Endothelial cell (in vitro differentiated cells): ENCODE data around the gene TEX9. TPM values are rescaled to one million over a fixed set of nuclear protein-coding genes. Genes with fewer than 3 reads are reported as not detected.

Source experiments
- DNase-seq: peaks from one replicate; pipeline ENCODE4 v3.0.0; 2021; ENCODE audit warnings: low spot score
- H3K27ac Mint-ChIP-seq: one replicate; pipeline ENCODE4 v1.8.0; 2021; ENCODE audit warnings: mixed read lengths, inconsistent platforms; ENCODE audit not compliant: unreplicated experiment
- H3K27me3 Mint-ChIP-seq: one replicate; pipeline ENCODE4 v1.8.0; 2021; ENCODE audit warnings: mild to moderate bottlenecking, moderate library complexity, mixed read lengths, inconsistent platforms; ENCODE audit not compliant: unreplicated experiment
- H3K36me3 Mint-ChIP-seq: one replicate; pipeline ENCODE4 v1.8.0; 2021; ENCODE audit warnings: mild to moderate bottlenecking, low read depth, mixed read lengths, inconsistent platforms; ENCODE audit not compliant: unreplicated experiment
- H3K4me1 Mint-ChIP-seq: one replicate; pipeline ENCODE4 v1.8.0; 2021; ENCODE audit warnings: mild to moderate bottlenecking, mixed read lengths, inconsistent platforms; ENCODE audit not compliant: unreplicated experiment
- H3K4me3 Mint-ChIP-seq: one replicate; pipeline ENCODE4 v1.8.0; 2021; ENCODE audit warnings: mild to moderate bottlenecking, mixed read lengths, inconsistent platforms; ENCODE audit not compliant: unreplicated experiment
- H3K9me3 Mint-ChIP-seq: one replicate; pipeline ENCODE4 v1.8.0; 2021; ENCODE audit warnings: mixed read lengths, inconsistent platforms; ENCODE audit not compliant: unreplicated experiment
- total RNA-seq: library from RNA; stranded (reverse); fragmentation: NEBNext Ultra II Directional; extraction: Animal tissue kit (Norgen Biotek cat#: 25700); gene quantifications from one replicate; pipeline ENCODE4 v1.2.1, GENCODE V29; 2021; ENCODE audit not compliant: unreplicated experiment
- TF ChIP-seq, protein P1 (sequence below): fragments of 200-600 bp; sonication (generic); IDR thresholded peaks from one replicate; pipeline ENCODE4 v1.5.0; 2021; ENCODE audit warnings: antibody characterized with exemption; ENCODE audit not compliant: unreplicated experiment

Gene TEX9
- total RNA-seq, 1 donor from 2014 or later: 12.8 TPM

- H3K9me3 Mint-ChIP-seq: no peaks in the 10 kb centered on the region
- H3K4me1 Mint-ChIP-seq: peaks cover 16% of the 10 kb centered on the region
- H3K4me3 Mint-ChIP-seq: no peak overlapping the region
- no peaks in the 10 kb centered on the region for H3K27me3 Mint-ChIP-seq
- DNase-seq: no peak
- TF ChIP-seq, protein P1, sequence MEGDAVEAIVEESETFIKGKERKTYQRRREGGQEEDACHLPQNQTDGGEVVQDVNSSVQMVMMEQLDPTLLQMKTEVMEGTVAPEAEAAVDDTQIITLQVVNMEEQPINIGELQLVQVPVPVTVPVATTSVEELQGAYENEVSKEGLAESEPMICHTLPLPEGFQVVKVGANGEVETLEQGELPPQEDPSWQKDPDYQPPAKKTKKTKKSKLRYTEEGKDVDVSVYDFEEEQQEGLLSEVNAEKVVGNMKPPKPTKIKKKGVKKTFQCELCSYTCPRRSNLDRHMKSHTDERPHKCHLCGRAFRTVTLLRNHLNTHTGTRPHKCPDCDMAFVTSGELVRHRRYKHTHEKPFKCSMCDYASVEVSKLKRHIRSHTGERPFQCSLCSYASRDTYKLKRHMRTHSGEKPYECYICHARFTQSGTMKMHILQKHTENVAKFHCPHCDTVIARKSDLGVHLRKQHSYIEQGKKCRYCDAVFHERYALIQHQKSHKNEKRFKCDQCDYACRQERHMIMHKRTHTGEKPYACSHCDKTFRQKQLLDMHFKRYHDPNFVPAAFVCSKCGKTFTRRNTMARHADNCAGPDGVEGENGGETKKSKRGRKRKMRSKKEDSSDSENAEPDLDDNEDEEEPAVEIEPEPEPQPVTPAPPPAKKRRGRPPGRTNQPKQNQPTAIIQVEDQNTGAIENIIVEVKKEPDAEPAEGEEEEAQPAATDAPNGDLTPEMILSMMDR: no peak
- H3K27ac Mint-ChIP-seq: no peak overlapping the region
- no peaks in the 10 kb centered on the region for H3K36me3 Mint-ChIP-seq
Measured at GRCh38 chr15:56323435-56323834, 41.8 kb upstream of the TEX9 start.

GRCh38 chr15:56325186-56325585 lies 40.0 kb upstream of the TEX9 start:
- TF ChIP-seq, protein P1: no peak
- no peak overlapping the region for H3K27ac Mint-ChIP-seq
- DNase-seq: no peak
- no peaks in the 10 kb centered on the region for H3K9me3 Mint-ChIP-seq
- peaks cover 15% of the 10 kb centered on the region for H3K4me1 Mint-ChIP-seq
- no peaks in the 10 kb centered on the region for H3K27me3 Mint-ChIP-seq
- H3K4me3 Mint-ChIP-seq: no peak overlapping the region
- no peaks in the 10 kb centered on the region for H3K36me3 Mint-ChIP-seq

DNA sequence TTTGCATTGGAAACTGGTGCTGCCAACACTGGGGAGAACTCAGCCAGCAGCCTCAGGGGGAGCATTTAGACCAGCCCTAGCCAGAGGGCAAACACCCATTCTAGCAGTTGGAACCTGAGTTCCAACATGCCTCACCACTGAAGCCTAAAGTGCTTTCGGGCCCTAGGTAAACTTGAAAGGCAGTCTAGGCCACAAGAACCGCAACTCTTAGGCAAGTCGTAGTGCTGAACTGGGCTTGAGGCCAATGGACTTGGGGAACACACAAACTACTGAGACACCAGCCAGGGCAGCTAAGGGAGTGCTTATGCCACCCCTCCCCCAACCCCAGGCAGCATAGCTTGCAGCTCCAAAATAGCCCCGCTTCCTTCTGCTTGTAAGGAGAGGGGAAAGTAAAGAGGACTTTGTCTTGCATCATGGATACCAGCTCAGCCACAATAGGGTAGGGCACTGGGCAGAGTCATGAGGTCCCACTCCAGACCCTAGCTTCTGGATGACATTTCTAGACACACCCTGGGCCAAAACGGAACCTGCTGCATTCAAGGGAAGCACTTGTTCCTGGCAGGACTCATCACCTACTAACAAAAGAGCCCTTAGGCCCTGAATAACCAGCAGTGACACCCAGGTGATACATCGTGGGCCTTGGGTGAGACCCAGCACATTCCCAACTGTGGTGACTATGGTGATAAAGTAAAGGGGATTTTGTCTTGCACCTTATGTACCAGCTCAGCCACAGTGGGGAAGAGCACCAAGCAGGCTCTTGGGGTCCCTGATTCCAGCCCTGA lies 37.3 kb upstream of the TEX9 start:
- H3K4me3 Mint-ChIP-seq: no peak overlapping the region
- H3K4me1 Mint-ChIP-seq: peaks cover 5% of the 10 kb centered on the region
- H3K27ac Mint-ChIP-seq: no peak overlapping the region
- no peak for DNase-seq
- TF ChIP-seq, protein P1: no peak
- H3K27me3 Mint-ChIP-seq: no peaks in the 10 kb centered on the region
- H3K36me3 Mint-ChIP-seq: no peaks in the 10 kb centered on the region
- no peaks in the 10 kb centered on the region for H3K9me3 Mint-ChIP-seq

DNA sequence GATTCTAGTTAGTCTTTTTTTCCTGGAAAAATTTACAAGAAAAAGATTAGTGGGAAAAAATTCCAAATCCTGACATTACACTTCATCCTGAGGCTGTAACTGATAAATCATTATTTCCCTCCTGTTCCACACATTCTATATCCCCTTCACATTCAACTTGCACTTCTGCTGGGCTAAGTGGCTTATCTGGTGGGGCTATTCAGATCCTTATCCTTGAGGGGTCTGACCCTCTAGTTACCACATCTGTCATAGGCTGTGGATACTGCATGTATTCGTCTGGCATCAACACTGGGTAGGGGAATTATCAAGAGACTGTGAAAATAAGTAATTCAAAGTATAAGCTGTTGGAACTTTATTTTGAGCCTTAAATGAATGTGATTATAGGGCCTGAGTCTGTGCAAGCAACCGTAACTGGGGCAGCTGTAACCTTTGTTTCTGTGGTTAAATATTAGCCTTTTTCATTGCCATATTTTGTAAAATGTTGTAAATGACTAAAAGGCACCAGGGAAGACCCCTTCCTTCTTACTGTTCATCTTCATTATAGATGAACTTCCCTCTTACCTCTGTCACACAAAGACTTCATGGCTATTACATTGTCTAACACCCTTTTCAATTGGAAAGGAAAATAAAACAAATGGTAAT lies 28.0 kb upstream of the TEX9 start:
- no peaks in the 10 kb centered on the region for H3K9me3 Mint-ChIP-seq
- TF ChIP-seq, protein P1: no peak
- H3K27me3 Mint-ChIP-seq: no peaks in the 10 kb centered on the region
- H3K4me3 Mint-ChIP-seq: no peak overlapping the region
- H3K36me3 Mint-ChIP-seq: no peaks in the 10 kb centered on the region
- DNase-seq: no peak
- peak overlapping the region; percentile 86 for H3K27ac Mint-ChIP-seq
- H3K4me1 Mint-ChIP-seq: peaks cover 27% of the 10 kb centered on the region

DNA sequence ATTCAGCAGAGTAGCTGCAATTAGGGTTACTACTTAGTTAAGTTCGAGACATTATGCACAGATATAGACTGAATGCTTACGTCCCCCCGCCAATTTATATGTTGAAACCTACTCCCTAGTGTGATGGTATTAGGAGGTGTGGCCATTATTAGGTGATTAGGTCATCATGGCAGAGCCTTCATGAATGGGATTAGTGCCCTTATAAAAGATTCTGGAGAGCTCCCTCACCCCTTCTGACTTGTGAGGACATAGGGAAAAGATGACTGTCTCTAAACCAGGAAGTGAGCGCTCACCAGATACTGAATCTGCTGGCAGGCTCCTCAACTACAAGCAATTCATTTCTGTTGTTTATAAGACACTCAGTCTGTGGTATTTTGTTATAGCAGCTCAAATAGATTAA lies 25.6 kb upstream of the TEX9 start:
- no peak overlapping the region for H3K27ac Mint-ChIP-seq
- H3K27me3 Mint-ChIP-seq: no peaks in the 10 kb centered on the region
- H3K4me1 Mint-ChIP-seq: peaks cover 27% of the 10 kb centered on the region
- DNase-seq: no peak
- no peak overlapping the region for H3K4me3 Mint-ChIP-seq
- H3K9me3 Mint-ChIP-seq: no peaks in the 10 kb centered on the region
- H3K36me3 Mint-ChIP-seq: no peaks in the 10 kb centered on the region
- TF ChIP-seq, protein P1: no peak
